ENCODE results near the gene FANCL.
A peak's percentile ranks its signal among the peaks of the same experiment; 100 is the strongest.
"Not testable (repeated sequence)": the region's sequence is repeated elsewhere in the genome, so short reads cannot be mapped to it uniquely, and the experiment has no call there.

The FANCL gene

GRCh38 chr2:58138396-58139030, 102.6 kb downstream of the FANCL start:
- no peak for DNase-seq

GRCh38 chr2:58137856-58138255, 103.3 kb downstream of the FANCL start:
- DNase-seq, result peak; percentile 48

- DNase-seq, result peak; percentile 2
Measured at GRCh38 chr2:58137221-58137620, 103.9 kb downstream of the FANCL start.

- no peak for DNase-seq
Measured at GRCh38 chr2:58135861-58136260, 105.3 kb downstream of the FANCL start.

GRCh38 chr2:58133395-58133794, 107.7 kb downstream of the FANCL start:
- DNase-seq, result no peak

GRCh38 chr2:58131191-58132011, 109.7 kb downstream of the FANCL start:
- DNase-seq, result peak; percentile 58

- no peak for DNase-seq
Measured at GRCh38 chr2:58130238-58130637, 110.9 kb downstream of the FANCL start.

GRCh38 chr2:58127111-58127510, 114.0 kb downstream of the FANCL start:
- DNase-seq, result no peak

GRCh38 chr2:58122540-58122939, 118.6 kb downstream of the FANCL start:
- DNase-seq, result no peak

GRCh38 chr2:58122040-58122439, 119.1 kb downstream of the FANCL start:
- DNase-seq, result no peak

- no peak for DNase-seq
Measured at GRCh38 chr2:58120626-58121229, 120.4 kb downstream of the FANCL start.

GRCh38 chr2:58113563-58113962, 127.6 kb downstream of the FANCL start:
- not testable (repeated sequence) for DNase-seq

- DNase-seq, result no peak
Measured at GRCh38 chr2:58110765-58111164, 130.4 kb downstream of the FANCL start.

GRCh38 chr2:58109481-58109880, 131.6 kb downstream of the FANCL start:
- no peak for DNase-seq

Measured in midbrain (tissue), 1 donor.